ENCODE data around the gene NPAS3.
A peak's percentile ranks its signal among the peaks of the same experiment; 100 is the strongest.

NPAS3 gene

GRCh38 chr14:32986791-32987540, 48.3 kb downstream of the NPAS3 start:
- Mint-ChIP-seq H3K4me1 (peaks cover 11% of the 10 kb centered on the region), H3K4me3 (no peak overlapping the region), H3K9me3 (peaks cover 3% of the 10 kb centered on the region), H3K27ac (peak overlapping the region in 2 of 3 experiments; percentile 5 to 20), H3K27me3 (ENCODE audit: low read depth) (no peaks in the 10 kb centered on the region), H3K36me3 (ENCODE audit: low read depth) (no peaks in the 10 kb centered on the region)
- TF ChIP-seq, protein P1, sequence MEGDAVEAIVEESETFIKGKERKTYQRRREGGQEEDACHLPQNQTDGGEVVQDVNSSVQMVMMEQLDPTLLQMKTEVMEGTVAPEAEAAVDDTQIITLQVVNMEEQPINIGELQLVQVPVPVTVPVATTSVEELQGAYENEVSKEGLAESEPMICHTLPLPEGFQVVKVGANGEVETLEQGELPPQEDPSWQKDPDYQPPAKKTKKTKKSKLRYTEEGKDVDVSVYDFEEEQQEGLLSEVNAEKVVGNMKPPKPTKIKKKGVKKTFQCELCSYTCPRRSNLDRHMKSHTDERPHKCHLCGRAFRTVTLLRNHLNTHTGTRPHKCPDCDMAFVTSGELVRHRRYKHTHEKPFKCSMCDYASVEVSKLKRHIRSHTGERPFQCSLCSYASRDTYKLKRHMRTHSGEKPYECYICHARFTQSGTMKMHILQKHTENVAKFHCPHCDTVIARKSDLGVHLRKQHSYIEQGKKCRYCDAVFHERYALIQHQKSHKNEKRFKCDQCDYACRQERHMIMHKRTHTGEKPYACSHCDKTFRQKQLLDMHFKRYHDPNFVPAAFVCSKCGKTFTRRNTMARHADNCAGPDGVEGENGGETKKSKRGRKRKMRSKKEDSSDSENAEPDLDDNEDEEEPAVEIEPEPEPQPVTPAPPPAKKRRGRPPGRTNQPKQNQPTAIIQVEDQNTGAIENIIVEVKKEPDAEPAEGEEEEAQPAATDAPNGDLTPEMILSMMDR (IDR thresholded peaks at IDR 0.05; ENCODE audit: unreplicated experiment in 3 of 3) = no peak

GRCh38 chr14:32991691-32992090, 53.0 kb downstream of the NPAS3 start:
- TF ChIP-seq, protein P1 (IDR thresholded peaks at IDR 0.05; ENCODE audit: unreplicated experiment in 3 of 3) = no peak
- no peak overlapping the region for H3K4me3 Mint-ChIP-seq
- H3K9me3 Mint-ChIP-seq = peaks cover 18% of the 10 kb centered on the region
- peak overlapping the region; percentile 10 to 53 (median 14) for H3K27ac Mint-ChIP-seq
- no peaks in the 10 kb centered on the region for H3K27me3 Mint-ChIP-seq (ENCODE audit: low read depth)
- peaks cover 12% of the 10 kb centered on the region for H3K36me3 Mint-ChIP-seq (ENCODE audit: low read depth)
- peaks cover 14% of the 10 kb centered on the region for H3K4me1 Mint-ChIP-seq

DNA sequence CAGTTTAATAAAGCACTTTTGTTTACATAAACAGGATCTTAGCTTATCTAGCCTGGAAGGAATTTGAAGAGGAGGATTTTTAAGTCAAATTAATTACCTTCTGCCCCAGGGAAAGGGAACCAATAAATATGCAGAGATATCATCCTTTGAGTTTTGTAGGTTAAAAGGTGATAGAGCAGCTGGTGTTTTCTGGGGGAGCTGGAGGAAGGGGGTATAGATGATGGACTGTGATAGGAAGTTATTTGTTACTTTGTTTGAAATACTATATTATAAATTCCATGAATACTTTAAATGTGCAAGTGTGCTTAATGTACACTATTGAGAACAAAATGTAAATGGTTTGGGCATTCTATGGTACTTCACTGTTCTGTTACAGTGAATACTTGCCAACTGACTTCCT, 55.2 kb downstream of the NPAS3 start:
- no peak overlapping the region for H3K4me3 Mint-ChIP-seq
- TF ChIP-seq, protein P1 (IDR thresholded peaks at IDR 0.05; ENCODE audit: unreplicated experiment in 3 of 3) = no peak
- no peaks in the 10 kb centered on the region for H3K27me3 Mint-ChIP-seq (ENCODE audit: low read depth)
- H3K36me3 Mint-ChIP-seq (ENCODE audit: low read depth) = peaks cover 27% of the 10 kb centered on the region
- H3K9me3 Mint-ChIP-seq = peaks cover 31% of the 10 kb centered on the region
- H3K27ac Mint-ChIP-seq = peak overlapping the region in 2 of 3 experiments; percentile 21 to 56
- H3K4me1 Mint-ChIP-seq = peaks cover 9% of the 10 kb centered on the region

DNA sequence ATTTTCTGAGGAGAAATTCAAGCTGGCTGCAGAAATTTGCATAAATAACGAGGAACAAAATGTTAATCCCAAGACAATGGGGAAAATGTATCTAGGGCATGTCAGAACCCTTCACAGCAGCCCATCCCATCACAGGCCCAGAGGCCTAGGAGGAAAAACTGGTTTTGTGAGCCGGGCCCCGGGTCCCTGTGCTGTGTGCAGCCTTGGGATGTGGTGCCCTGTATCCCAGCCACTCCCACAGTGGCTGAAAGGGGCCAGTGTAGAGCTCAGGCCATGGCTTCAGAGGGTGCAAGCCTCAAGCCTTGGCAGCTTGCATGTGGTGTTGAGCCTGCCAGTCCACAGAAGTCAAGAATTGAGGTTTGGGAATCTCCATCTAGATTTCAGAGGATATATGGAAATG, 57.7 kb downstream of the NPAS3 start:
- TF ChIP-seq, protein P1 (IDR thresholded peaks at IDR 0.05; ENCODE audit: unreplicated experiment in 3 of 3) = no peak
- H3K36me3 Mint-ChIP-seq (ENCODE audit: low read depth) = peaks cover 27% of the 10 kb centered on the region
- H3K4me1 Mint-ChIP-seq = peaks cover 9% of the 10 kb centered on the region
- H3K4me3 Mint-ChIP-seq = no peak overlapping the region
- no peaks in the 10 kb centered on the region for H3K27me3 Mint-ChIP-seq (ENCODE audit: low read depth)
- H3K9me3 Mint-ChIP-seq = peaks cover 30% of the 10 kb centered on the region
- H3K27ac Mint-ChIP-seq = no peak overlapping the region

DNA sequence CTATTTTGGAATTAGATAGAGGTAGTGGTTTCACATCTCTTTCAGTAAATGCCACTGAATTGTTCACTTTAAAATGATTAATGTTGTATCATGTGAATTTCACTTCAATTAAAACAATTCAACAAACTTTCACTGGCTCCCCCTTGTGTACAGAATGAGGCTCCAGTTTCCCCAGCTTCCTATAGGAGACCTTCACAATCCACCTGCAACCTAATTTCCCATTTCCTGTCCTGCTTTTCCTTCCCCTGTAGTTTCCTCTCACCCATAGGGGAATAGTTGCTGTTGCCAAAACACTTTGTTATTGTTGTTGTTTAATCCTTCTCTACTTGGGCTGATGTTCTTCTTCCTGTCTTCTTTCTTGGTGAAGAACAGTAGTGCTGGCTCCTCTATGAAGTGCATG, 59.8 kb downstream of the NPAS3 start:
- peaks cover 26% of the 10 kb centered on the region for H3K9me3 Mint-ChIP-seq
- no peaks in the 10 kb centered on the region for H3K27me3 Mint-ChIP-seq (ENCODE audit: low read depth)
- peaks cover 27% of the 10 kb centered on the region for H3K36me3 Mint-ChIP-seq (ENCODE audit: low read depth)
- H3K27ac Mint-ChIP-seq = no peak overlapping the region
- no peak overlapping the region for H3K4me3 Mint-ChIP-seq
- TF ChIP-seq, protein P1 (IDR thresholded peaks at IDR 0.05; ENCODE audit: unreplicated experiment in 3 of 3) = no peak
- H3K4me1 Mint-ChIP-seq = peaks cover 4% of the 10 kb centered on the region

GRCh38 chr14:33009673-33010072, 71.0 kb downstream of the NPAS3 start:
- Mint-ChIP-seq H3K4me1 (no peaks in the 10 kb centered on the region), H3K36me3 (ENCODE audit: low read depth) (no peaks in the 10 kb centered on the region), H3K4me3 (no peak overlapping the region), H3K27ac (no peak overlapping the region), H3K9me3 (no peaks in the 10 kb centered on the region), H3K27me3 (ENCODE audit: low read depth) (no peaks in the 10 kb centered on the region)
- TF ChIP-seq, protein P1 (IDR thresholded peaks at IDR 0.05; ENCODE audit: unreplicated experiment in 3 of 3) = no peak

Data from nephron (organoid).